Activated CD8-positive, alpha-beta memory T cell treated with anti-CD3 and anti-CD28 coated beads, Interleukin-2, amount 50 U/mL, for 1 hour (primary cell): ENCODE measurements around the gene NAALADL2.
"Not testable (repeated sequence)": the region's sequence is repeated elsewhere in the genome, so short reads cannot be mapped to it uniquely, and the experiment has no call there.

Experiments
- DNase-seq: peaks from one replicate; pipeline ENCODE4 v3.0.0-alpha.2; 2020; ENCODE audit errors: extremely low read depth

NAALADL2 gene

GRCh38 chr3:175479800-175480199 is 620.7 kb downstream of the NAALADL2 start:
- DNase-seq: no peak

DNA sequence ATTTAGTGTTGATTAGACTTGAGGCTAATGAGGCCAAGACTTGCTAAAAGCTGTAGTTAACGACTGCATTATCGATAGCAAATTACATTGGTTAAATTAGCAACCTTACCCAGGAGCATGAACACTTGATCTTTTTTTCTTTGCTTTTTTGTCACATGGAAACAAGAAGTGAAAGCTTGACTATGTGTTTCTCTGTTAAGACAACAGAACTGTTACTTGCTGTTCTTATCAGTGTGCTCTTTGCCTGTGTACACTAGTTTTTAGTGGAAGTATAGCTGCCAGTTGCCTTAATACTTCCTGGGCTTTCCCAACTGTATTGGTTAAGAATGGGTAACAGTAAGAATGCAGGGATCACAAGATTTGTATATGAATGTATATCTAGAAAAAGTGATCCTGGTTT is 625.5 kb downstream of the NAALADL2 start:
- DNase-seq: no peak

- DNase-seq: no peak
Observed at GRCh38 chr3:175485436-175485835, 626.3 kb downstream of the NAALADL2 start.

DNA sequence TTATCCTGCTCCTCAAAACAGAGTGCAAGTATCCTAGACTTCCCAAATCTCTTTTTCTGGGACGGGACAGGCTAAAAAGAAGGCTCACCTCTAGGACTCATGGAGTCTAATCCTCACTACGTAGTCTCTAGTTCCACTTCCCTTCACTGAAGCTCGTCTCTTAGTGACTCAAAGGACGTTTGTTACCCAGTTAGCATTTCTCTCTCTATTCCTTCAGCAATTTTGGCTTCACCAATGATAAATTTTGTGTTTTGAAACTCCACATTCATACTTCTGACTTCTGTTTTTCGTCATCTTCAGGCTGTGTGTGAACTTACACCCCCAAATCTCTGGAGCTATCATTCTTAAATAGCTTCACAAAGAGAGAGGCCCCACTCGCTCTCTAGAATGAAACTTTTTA is 627.1 kb downstream of the NAALADL2 start:
- DNase-seq: no peak

GRCh38 chr3:175489406-175489805 is 630.3 kb downstream of the NAALADL2 start:
- DNase-seq: no peak

GRCh38 chr3:175493301-175493700 is 634.2 kb downstream of the NAALADL2 start:
- DNase-seq: no peak

- DNase-seq: no peak
Observed at GRCh38 chr3:175495331-175495730, 636.2 kb downstream of the NAALADL2 start.

DNA sequence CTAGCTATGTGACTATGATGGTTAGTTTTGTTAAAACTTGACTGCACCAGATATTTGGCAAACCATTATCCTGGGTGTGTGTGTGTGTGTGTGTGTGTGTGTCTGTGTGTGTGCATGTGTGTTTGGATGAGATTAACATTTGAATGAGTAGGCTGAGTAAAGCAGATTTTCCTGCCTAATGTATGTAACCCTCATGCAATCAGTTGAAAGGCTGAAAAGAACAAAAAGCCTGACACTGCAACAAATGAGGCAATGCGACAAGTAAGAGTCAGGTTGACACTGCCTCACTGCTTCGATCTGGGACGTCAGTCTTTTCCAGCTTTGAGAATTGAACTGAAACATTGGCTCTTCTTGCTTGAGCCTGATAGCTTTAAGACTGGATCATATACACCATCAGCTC is 643.0 kb downstream of the NAALADL2 start:
- DNase-seq: no peak

GRCh38 chr3:175511219-175511785 is 652.2 kb downstream of the NAALADL2 start:
- DNase-seq: no peak

- DNase-seq: no peak
Observed at GRCh38 chr3:175512700-175513099, 653.6 kb downstream of the NAALADL2 start.

- no peak for DNase-seq
Observed at GRCh38 chr3:175518459-175518858, 659.3 kb downstream of the NAALADL2 start.

GRCh38 chr3:175521406-175521805 is 662.3 kb downstream of the NAALADL2 start:
- no peak for DNase-seq

GRCh38 chr3:175526191-175526590 is 667.1 kb downstream of the NAALADL2 start:
- no peak for DNase-seq

GRCh38 chr3:175526609-175527280 is 667.6 kb downstream of the NAALADL2 start:
- DNase-seq: no peak

GRCh38 chr3:175528693-175529092 is 669.6 kb downstream of the NAALADL2 start:
- DNase-seq: not testable (repeated sequence)

GRCh38 chr3:175535351-175535750 is 676.2 kb downstream of the NAALADL2 start:
- DNase-seq: no peak

GRCh38 chr3:175546115-175546514 is 687.0 kb downstream of the NAALADL2 start:
- no peak for DNase-seq

DNA sequence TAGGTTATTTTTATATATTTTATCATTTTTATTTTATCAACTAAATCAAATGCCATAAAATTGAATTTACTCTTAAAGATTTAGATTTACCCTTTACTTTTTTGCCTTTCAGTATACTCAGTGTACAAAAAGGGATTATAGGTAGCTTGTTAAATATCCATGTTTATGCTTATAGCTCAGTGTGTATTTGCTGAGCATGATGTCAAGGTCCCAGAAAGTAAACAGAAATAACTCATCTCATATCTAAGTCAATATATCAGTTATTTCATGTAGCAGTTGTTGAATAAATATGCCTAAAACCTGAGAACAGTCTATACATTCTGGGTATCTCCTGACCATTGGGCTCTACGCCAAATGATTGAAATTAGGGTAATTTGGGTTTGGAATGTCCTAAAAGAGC is 693.8 kb downstream of the NAALADL2 start:
- DNase-seq: no peak

GRCh38 chr3:175554801-175555200 is 695.7 kb downstream of the NAALADL2 start:
- no peak for DNase-seq

DNA sequence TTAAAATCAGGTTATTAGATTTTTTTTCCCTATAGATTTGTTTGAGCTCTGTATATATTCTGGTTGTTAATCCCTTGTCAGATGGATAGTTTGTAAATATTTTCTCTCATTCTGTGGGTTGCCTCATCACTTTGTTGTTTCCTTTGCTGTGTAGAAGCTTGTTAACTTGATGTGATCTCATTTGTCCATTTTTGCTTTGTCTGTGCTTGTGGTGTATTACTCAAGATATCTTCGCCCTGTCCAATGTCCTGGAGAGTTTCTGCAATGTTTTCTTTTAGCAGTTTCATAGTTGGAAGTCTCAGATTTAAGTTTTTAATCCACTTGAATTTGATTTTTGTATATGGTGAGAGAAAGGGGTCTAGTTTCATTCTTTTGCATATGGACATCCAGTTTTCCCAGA is 699.1 kb downstream of the NAALADL2 start:
- DNase-seq: no peak

GRCh38 chr3:175564363-175564762 is 705.2 kb downstream of the NAALADL2 start:
- DNase-seq: no peak

DNA sequence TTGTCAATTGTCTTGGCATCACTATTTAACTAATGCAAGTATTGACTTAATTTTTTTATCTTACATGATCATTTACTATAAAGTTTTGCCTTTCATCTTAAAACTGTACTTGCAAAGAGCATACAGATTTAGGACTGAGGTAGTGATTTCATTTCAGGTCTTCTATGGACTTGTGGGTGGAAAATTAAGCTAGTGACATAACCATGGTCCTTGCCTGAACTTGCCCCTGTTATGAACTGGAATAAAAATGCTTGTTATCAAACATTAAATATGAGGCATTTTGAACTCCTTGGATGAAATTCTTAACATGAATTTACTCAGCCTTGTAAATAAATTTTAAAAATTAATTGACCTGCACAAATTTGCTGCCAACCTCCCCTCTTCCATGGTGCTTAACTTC is 712.0 kb downstream of the NAALADL2 start:
- no peak for DNase-seq

DNA sequence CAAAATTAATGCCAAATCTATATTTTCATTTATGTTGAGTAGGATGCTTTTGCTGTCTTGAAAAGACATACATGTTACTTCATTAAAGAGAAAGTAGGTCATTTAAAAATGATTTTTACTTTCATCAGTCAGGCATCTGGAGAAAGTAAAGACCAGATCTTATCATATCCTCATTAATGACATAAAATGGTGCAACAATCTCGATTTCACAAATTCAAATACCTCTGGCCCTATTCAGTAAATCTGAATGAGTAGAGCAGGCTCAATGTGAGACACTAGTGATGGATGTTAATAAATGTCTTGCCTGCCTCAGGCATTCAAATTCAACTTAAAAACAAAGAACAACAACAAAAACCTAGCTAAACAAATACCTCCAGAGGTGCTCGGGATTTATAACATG is 714.1 kb downstream of the NAALADL2 start:
- DNase-seq: no peak

DNA sequence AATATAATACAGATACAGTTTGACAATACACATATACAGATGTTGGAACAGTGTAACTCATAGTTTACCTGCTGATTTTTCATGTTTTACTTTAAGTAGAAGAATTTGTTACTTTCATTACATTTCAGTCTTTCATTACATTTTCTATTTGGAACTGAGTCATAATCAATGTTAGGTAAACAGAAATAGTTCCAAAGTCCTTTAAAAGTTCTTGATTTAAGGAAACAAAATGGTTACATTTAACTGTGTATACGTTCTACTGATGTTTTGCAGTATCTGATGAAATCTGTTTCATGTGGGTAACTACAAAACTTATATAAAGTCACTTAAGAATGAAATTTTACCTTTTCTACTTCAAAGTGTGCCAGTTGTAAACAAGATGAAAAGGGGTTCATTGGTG is 721.2 kb downstream of the NAALADL2 start:
- no peak for DNase-seq
